Measurements from ENCODE around the gene YAE1. TPM values are rescaled to one million over a fixed set of nuclear protein-coding genes. Genes with fewer than 3 reads are reported as not detected.

YAE1 gene
- total and polyA plus RNA-seq, 2 of the 8 experiments (the other 6 are each of a cell fraction or from before 2014, with no cell fraction given), result 24.1 to 38.0 TPM

- no peak for TF ChIP-seq SAP30 (IDR thresholded peaks at IDR 0.05; ENCODE audit: insufficient read depth, insufficient replicate concordance, low read length)
- TF ChIP-seq EGR1 (IDR thresholded peaks at IDR 0.05; ENCODE audit: borderline replicate concordance, low read depth, low read length), result no peak
- TF ChIP-seq SP4 (IDR thresholded peaks at IDR 0.05; ENCODE audit: low read length), result no peak
- no peak for TF ChIP-seq SIRT6 (IDR thresholded peaks at IDR 0.05; ENCODE audit: low read length)
- TF ChIP-seq CBX5 (IDR thresholded peaks at IDR 0.05; ENCODE audit: low read depth, low read length), result no peak
- no peak for TF ChIP-seq HDAC2 (IDR thresholded peaks at IDR 0.05; ENCODE audit: borderline replicate concordance in 1 of 2, low read depth in 2 of 2, low read length in 2 of 2)
- TF ChIP-seq BRCA1 (IDR thresholded peaks at IDR 0.05; ENCODE audit: low read depth, low read length), result no peak
Observed at GRCh38 chr7:39534599-39534998, 31.6 kb upstream of the YAE1 start (continued).
